Gastroesophageal sphincter (tissue), 3 donors: ENCODE data around the gene SMAP2.

Source experiments
- CTCF ChIP-seq, 4 experiments: fragments of 200-600 bp in 2 of 4; fragments of 450-650 bp in 2 of 4; sonication (generic) in 1 of 4; IDR thresholded peaks; one replicate each; pipeline ENCODE4 v1.5.1; 2017 to 2019; ENCODE audit warnings: antibody characterized with exemption in 4 of 4, mild to moderate bottlenecking in 2 of 4, moderate library complexity in 2 of 4
- POLR2A ChIP-seq, 2 donors: fragments of 450-650 bp; IDR thresholded peaks; one replicate each; pipeline ENCODE4 v1.6.1; 2017; ENCODE audit warnings: antibody characterized with exemption in 2 of 2, mild to moderate bottlenecking in 2 of 2, moderate library complexity in 1 of 2
- POLR2AphosphoS5 ChIP-seq: sonication (generic); formaldehyde crosslinking; IDR thresholded peaks from one replicate; pipeline ENCODE4 v1.6.1; 2017; ENCODE audit warnings: antibody characterized with exemption

GRCh38 chr1:40416709-40417108 is 43.2 kb downstream of the SMAP2 start:
- TF ChIP-seq CTCF (IDR thresholded peaks at IDR 0.05) (no peak), POLR2AphosphoS5 (no peak), POLR2A (IDR thresholded peaks at IDR 0.05) (no peak)
